Stimulated activated CD4-positive, alpha-beta T cell treated with anti-CD3 and anti-CD28 coated beads, TNF-alpha, amount 100 ng/mL, for 4 hours (primary cell): Measurements from ENCODE around the gene NUP42.
"Not testable (repeated sequence)": the region's sequence is repeated elsewhere in the genome, so short reads cannot be mapped to it uniquely, and the experiment has no call there.

Source experiments
- DNase-seq, 3 experiments: peaks; one replicate each; pipeline ENCODE4 v3.0.0-alpha.2; 2020; ENCODE audit warnings: low read depth in 3 of 3

NUP42 gene

DNA sequence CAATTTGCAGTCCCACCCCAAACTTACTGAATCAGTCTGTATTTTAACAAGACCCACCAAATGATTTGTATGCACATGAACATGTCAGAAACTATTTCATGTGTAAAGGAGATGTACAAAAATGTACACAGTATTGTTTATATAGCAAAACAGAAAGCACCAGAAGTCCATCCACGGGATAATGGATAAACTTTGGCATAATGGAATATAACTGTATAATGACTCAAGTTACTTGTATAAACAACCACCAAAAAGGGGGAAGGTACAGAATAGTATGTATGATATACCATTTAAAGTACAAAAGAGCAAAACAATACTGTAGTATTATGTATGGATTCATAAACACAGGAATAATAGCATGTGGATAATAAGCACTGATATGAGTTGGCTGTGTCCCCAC lies 22.4 kb downstream of the NUP42 start:
- DNase-seq = no peak

- no peak for DNase-seq
Measured at GRCh38 chr7:23205577-23205908, 23.7 kb downstream of the NUP42 start.

- DNase-seq = no peak
Measured at GRCh38 chr7:23205909-23206767, 24.3 kb downstream of the NUP42 start.

GRCh38 chr7:23207021-23207420 lies 25.2 kb downstream of the NUP42 start:
- DNase-seq = no peak

DNA sequence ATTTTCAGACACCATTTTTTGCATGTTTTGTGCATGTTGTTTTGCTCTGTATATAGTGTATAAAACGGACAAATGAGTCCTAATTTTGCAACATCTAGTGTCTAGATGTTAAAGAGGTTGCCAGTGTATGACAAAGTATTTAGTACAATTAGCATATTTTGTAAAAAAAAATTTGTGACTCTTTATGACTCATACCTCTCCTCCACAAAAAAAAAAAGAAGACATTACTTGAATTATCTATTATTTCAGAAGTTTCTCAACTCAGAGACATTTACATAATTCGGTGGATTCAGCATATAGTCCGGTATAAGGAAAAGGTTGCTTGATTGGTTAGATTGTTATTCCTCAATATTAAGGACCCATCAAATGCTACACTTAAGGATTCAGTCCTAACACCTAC lies 26.0 kb downstream of the NUP42 start:
- no peak for DNase-seq

DNA sequence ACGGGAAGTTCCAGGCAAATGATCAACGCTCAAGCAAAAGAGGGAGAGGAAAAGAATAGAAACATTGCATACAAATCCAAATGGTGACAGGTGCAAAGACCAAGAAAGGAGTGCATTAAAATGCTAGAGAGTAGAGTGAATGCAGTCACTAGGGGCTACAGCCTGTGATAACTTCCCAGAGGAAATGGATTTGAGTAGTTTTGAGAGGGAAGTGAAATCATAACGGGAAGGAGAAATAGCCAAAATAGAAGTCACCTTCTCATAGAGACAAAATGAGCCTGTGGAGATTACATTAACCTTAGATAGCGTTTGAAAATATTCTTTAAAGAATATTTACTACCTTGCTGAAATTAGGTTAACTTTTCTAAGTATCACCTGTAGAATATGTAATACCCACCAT lies 26.5 kb downstream of the NUP42 start:
- no peak for DNase-seq

DNA sequence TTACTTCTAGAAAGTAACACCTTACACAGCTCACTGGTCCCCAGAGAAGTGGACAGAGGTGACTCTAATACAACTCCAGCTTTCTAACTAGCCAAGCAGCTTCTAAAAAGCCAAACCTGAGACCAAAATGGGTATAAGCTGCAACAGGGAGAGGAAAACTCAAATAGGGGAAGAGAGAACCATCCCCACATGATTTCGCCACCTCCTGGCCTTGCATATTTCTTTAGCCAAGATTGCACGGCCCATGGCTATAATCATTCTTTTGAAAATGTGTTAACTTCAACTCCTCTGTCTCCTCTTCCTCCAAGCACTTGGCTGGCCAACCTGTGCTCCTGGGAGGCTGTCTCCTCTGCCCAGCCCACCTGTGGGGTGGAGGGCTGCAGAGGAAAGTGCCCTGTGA lies 28.7 kb downstream of the NUP42 start:
- DNase-seq = no peak

GRCh38 chr7:23211589-23211988 lies 29.7 kb downstream of the NUP42 start:
- DNase-seq = no peak

DNA sequence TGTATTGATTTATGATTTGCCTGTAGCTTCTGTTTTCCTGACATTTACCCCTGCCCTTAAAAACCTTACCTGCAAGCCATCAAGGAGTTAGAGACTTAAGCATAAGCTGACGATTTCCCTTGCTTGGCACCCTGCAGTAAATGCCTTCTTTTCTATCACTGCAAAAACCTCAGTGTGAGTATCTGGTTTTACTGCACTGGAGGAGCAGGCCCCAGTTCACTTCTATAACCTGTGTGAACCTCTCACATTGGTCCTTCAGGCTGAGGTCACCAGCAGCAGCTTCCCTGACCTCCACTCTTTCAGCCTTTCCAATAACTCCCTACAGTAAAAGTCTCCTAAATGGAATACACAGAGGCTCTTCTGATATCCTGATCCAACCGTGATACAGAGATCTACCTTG lies 30.5 kb downstream of the NUP42 start:
- DNase-seq = no peak

DNA sequence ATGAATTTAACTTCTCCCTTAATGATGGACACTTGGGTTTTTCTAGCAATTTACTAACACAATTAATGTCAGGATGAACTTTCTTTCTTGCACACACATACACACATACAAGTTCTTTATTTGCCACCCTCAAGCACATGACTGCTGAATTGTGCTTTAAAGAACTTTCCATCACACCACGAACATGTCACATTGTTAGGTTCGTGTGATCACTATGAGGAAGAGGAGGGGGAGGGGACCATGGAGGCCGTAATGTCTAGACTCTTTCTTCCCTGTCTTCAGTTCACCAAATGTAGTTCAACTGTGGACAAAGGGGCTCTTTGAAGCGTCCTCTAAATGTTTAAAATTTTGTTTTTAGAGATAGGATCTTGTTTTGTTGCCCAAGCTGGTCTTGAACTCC lies 31.0 kb downstream of the NUP42 start:
- DNase-seq = no peak

- DNase-seq = no peak
Measured at GRCh38 chr7:23213755-23214154, 31.9 kb downstream of the NUP42 start.

DNA sequence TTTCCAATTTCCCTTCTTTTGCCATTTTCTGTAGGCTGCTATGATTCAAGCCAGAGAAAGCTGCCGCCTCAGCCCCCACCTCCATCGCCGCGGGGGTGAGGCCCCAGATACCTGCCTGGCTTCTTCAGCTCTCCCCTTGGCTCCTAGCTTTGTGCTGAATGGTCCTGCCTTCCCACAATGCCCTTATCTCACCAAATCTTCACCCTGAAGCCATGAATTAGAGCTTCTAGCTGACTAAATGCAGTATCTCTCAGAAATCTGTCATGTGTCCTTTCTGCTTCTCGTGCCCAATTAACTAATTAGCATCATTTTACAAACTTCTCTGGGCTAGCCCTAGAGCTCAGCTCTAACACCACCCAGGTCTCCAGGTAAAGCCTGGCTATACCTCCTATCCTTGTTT lies 32.6 kb downstream of the NUP42 start:
- no peak for DNase-seq

DNA sequence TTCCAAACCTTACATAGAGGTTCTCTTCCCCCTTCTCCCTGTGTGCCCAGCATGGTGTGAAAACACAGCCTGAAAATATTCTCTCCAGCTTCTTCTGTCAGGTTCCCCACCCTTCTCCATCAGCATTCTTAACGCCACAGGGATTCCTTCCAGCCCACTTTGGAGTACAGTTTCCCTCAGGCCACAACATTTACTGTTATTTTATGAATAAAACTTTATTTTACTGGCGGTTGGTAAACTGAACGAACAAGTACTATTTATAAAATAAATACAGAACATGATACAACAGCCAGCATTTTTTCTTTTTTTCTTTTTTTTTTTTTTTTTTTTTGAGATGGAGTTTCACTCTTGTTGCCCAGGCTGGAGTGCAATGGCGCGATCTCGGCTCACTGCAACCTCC lies 33.1 kb downstream of the NUP42 start:
- no peak for DNase-seq

GRCh38 chr7:23216021-23216420 lies 34.2 kb downstream of the NUP42 start:
- DNase-seq = no peak

DNA sequence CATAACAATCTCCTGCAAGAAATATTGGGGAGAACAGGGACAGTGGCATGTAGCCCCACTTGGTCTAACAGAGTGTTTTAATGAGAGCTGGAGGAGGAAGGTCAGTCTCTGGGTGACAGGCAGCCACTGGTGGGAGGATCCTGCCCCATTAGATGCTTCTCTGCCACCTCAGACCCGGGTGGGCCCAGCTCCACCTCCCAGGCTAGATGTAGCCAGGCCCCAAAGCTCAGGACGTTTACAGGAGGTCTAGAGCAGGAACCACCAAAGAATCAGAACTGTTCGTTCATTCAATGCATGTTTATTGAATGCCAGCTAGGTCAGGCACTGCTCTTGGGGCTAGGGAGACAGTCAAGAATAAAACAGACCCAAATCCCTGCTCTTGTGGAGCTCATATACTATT lies 36.3 kb downstream of the NUP42 start:
- DNase-seq = no peak

- no peak for DNase-seq
Measured at GRCh38 chr7:23220690-23221305, 39.0 kb downstream of the NUP42 start.

GRCh38 chr7:23222439-23223030 lies 40.7 kb downstream of the NUP42 start:
- DNase-seq = no peak

- not testable (repeated sequence) for DNase-seq
Measured at GRCh38 chr7:23224364-23224763, 42.5 kb downstream of the NUP42 start.

DNA sequence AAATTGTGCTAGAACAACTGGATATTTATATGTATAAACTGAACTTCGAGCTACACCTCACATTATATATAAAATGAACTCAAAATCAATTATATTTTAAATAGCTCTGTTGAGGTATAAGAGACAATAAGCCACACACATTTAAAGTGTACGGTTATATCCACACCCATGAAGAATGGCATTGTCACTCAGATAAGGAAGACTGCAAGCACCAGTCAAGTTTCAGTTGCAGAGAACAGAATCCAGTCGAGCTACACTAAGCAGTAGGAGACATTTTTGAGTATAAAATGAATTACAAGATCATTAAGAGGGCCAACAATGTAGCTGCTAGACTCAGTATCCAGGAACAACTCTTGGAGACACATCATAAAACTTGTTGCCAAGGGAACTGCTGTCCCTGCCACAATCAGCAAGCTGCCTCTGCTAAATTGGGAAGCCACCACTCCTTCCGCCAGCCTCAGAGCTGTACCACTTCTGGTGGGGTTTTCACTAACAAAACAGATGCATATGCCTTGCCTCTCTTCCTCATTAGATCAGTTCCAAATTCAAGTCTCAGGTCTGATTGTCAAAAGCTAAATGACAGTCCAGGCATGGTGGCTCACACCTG lies 45.1 kb downstream of the NUP42 start:
- no peak for DNase-seq

DNA sequence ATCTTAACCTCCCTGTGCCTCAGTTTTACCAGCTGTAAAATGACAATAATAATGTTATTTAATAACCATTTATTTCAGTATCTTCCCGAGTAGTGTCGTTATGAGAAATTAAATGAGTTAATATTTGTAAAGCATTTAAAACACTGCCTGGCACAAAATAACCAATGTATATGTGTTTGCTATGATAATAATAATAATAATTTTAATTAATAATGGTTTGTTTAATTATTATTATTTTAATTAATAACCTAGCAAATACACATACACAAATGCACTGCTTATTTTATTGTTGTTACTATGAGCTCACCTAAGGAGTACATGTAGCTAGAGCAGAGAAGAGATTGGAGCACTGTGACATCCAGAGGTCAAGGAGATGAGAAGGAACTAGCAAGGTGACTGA lies 46.6 kb downstream of the NUP42 start:
- DNase-seq = no peak

GRCh38 chr7:23230641-23231101 lies 48.8 kb downstream of the NUP42 start:
- DNase-seq = no peak

DNA sequence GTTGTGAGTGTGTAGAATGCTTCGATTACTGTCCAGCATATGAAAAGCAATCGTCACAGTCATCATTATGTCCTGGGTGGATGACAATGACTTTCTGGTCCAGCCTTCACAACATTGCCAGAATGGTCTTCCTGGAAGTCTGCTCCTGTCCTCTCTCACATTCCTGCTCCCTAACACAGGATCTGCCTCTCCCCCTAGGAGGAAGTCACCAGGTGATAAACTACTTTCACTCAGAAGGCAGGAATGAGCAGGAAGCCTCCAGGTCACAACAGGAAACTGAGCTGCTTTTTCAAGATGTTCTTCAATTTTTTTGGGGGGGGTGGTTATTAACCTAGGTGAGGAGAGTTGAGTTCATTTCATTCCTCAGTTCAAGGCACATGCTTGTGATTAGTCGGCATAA lies 51.1 kb downstream of the NUP42 start:
- no peak for DNase-seq
